Breast epithelium (tissue), 3 donors: Measurements from ENCODE around the gene MPST.

Experiments
- CTCF ChIP-seq, 3 donors: fragments of 450-650 bp; IDR thresholded peaks; one replicate each; pipeline ENCODE4 v1.5.1; 2016 to 2017; ENCODE audit warnings: antibody characterized with exemption in 3 of 3, mild to moderate bottlenecking in 3 of 3, moderate library complexity in 3 of 3
- POLR2AphosphoS5 ChIP-seq, 3 donors: sonication (generic); formaldehyde crosslinking; IDR thresholded peaks; one replicate each; pipeline ENCODE4 v1.6.1; 2017; ENCODE audit warnings: antibody characterized with exemption in 3 of 3

GRCh38 chr22:37022483-37023337 is 3.2 kb downstream of the MPST start:
- TF ChIP-seq CTCF (IDR thresholded peaks at IDR 0.05) (no peak), POLR2AphosphoS5 (IDR thresholded peaks at IDR 0.05) (no peak)
